Activated B cell treated with CpG ODN at 0.5 μM for 24 hours (primary cell): ENCODE results near the gene GPC2. TPM values are rescaled to one million over a fixed set of nuclear protein-coding genes. Genes with fewer than 3 reads are reported as not detected.

ENCODE experiments used
- ATAC-seq: fragments of 200-7000 bp; cut with Tn5 transposase; one replicate; pipeline ENCODE4 v1.10.0; 2021; ENCODE audit warnings: low read depth, mild to moderate bottlenecking, moderate library complexity
- CTCF ChIA-PET: fragments of 350-600 bp; sonication (Branson Sonifier 250); formaldehyde crosslinking; loops from one replicate; lab custom pipeline; 2021; ENCODE audit warnings: antibody characterized with exemption; lab: Charles Lee
- POLR2A ChIA-PET: fragments of 350-600 bp; sonication (Branson Sonifier 250); formaldehyde crosslinking; loops from one replicate; lab custom pipeline; 2021; ENCODE audit warnings: antibody characterized with exemption; lab: Charles Lee
- DNase-seq: peaks from one replicate; pipeline ENCODE4 v3.0.0; 2022
- H3K27ac Mint-ChIP-seq: one replicate; pipeline ENCODE4 v1.8.0; 2020; ENCODE audit warnings: mixed read lengths
- H3K27me3 Mint-ChIP-seq: one replicate; pipeline ENCODE4 v1.8.0; 2021; ENCODE audit warnings: mixed read lengths
- H3K36me3 Mint-ChIP-seq: one replicate; pipeline ENCODE4 v1.8.0; 2021; ENCODE audit warnings: low read depth, mixed read lengths
- H3K4me1 Mint-ChIP-seq: one replicate; pipeline ENCODE4 v1.8.0; 2021; ENCODE audit warnings: mixed read lengths
- H3K4me3 Mint-ChIP-seq: one replicate; pipeline ENCODE4 v1.8.0; 2020; ENCODE audit warnings: mild to moderate bottlenecking, mixed read lengths
- H3K9me3 Mint-ChIP-seq: one replicate; pipeline ENCODE4 v1.8.0; 2020; ENCODE audit warnings: mixed read lengths
- intact Hi-C: fragments of 100-400 bp; cut with micrococcal nuclease; formaldehyde crosslinking; loops from one replicate; pipeline ENCODE4 v1.15.1; 2024
- total RNA-seq: library from RNA; stranded (reverse); gene quantifications from 2 replicates; pipeline ENCODE4 v1.2.3, GENCODE V29; 2022
- TF ChIP-seq, protein P1 (sequence below): fragments of 200-600 bp; IDR thresholded peaks from one replicate; pipeline ENCODE4 v1.8.0; 2022; ENCODE audit warnings: antibody characterized with exemption, mild to moderate bottlenecking

The GPC2 gene
- total RNA-seq, 1 donor from 2014 or later = 5.0 TPM

DNA sequence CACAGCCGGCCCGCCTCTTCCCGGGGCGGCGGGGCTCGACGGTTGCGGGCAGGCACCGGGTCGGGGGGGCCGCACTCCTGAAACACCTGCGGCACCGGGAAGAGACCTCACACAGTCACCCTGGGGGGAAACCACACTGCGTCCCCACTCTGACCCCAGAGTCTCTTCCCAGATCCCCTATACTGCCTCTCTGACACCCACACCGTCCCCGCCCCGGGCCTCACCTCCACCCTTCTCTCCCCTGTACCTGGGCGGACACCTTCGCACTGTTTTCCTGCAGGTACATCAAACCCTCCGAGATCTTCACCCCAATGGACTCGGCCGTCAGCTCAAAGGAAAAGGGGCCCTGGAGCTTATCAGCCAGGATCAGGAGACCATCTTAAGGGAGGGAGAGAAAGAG lies 5.3 kb downstream of the GPC2 start:
- ChIA-PET CTCF (no interaction called here), POLR2A (interaction anchor here (0.6 to 1.6 kb wide), 4 partner anchors 17 to 1685 kb away, joined by 3 to 8 read pairs (median 4); partner anchors contain the start of gene LAMTOR4)
- H3K27ac Mint-ChIP-seq = peak overlapping the region; percentile 39
- DNase-seq (no peak), ATAC-seq (no peak)
- TF ChIP-seq, protein P1, sequence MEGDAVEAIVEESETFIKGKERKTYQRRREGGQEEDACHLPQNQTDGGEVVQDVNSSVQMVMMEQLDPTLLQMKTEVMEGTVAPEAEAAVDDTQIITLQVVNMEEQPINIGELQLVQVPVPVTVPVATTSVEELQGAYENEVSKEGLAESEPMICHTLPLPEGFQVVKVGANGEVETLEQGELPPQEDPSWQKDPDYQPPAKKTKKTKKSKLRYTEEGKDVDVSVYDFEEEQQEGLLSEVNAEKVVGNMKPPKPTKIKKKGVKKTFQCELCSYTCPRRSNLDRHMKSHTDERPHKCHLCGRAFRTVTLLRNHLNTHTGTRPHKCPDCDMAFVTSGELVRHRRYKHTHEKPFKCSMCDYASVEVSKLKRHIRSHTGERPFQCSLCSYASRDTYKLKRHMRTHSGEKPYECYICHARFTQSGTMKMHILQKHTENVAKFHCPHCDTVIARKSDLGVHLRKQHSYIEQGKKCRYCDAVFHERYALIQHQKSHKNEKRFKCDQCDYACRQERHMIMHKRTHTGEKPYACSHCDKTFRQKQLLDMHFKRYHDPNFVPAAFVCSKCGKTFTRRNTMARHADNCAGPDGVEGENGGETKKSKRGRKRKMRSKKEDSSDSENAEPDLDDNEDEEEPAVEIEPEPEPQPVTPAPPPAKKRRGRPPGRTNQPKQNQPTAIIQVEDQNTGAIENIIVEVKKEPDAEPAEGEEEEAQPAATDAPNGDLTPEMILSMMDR = no peak
- intact Hi-C loops = no loop called here
- H3K9me3 Mint-ChIP-seq = no peaks in the 10 kb centered on the region
- H3K36me3 Mint-ChIP-seq = no peaks in the 10 kb centered on the region
- H3K4me1 Mint-ChIP-seq = peaks cover 40% of the 10 kb centered on the region
- peaks cover 34% of the 10 kb centered on the region for H3K27me3 Mint-ChIP-seq
- H3K4me3 Mint-ChIP-seq = peak overlapping the region; percentile 64

DNA sequence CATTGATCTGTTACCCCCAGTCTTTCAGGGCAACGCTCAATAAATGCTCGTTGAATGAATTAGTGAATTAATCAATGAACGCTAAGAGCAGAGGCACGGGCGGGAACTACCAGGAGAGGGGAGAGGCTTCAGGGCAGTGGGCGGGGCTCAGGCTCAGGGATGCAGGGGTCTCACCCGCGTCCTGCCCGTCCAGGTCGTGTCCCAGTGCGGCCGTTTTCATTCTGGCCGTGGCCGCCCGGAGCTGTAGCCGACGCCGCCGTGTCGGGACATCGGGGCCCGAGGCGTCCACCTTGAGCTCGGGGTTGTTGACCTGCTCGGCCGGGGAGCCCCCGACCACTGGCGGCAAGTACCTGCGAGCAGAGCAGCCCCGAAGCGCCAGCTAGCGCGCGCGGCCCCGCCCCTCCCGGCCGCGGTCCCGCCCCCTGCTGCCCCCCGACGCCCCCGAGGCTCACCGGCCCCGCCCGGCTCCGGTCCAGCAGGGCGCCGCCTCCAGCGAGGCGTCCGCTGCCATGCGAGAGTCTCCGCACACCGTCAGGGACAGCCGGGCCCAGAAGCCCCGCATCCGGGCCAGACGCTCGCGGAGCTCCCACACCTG lies 6.0 kb downstream of the GPC2 start:
- ChIA-PET CTCF (no interaction called here), POLR2A (interaction anchor here (0.6 to 1.6 kb wide), 5 partner anchors 13 to 265 kb away, joined by 3 to 8 read pairs (median 3); partner anchors contain the start of genes LAMTOR4 and PPP1R35)
- intact Hi-C loops = no loop called here
- DNase-seq (no peak), ATAC-seq (peak; percentile 54)
- no peaks in the 10 kb centered on the region for H3K9me3 Mint-ChIP-seq
- TF ChIP-seq, protein P1 = no peak
- H3K4me3 Mint-ChIP-seq = peak overlapping the region; percentile 28
- peaks cover 39% of the 10 kb centered on the region for H3K4me1 Mint-ChIP-seq
- H3K36me3 Mint-ChIP-seq = no peaks in the 10 kb centered on the region
- no peak overlapping the region for H3K27ac Mint-ChIP-seq
- H3K27me3 Mint-ChIP-seq = peaks cover 41% of the 10 kb centered on the region

DNA sequence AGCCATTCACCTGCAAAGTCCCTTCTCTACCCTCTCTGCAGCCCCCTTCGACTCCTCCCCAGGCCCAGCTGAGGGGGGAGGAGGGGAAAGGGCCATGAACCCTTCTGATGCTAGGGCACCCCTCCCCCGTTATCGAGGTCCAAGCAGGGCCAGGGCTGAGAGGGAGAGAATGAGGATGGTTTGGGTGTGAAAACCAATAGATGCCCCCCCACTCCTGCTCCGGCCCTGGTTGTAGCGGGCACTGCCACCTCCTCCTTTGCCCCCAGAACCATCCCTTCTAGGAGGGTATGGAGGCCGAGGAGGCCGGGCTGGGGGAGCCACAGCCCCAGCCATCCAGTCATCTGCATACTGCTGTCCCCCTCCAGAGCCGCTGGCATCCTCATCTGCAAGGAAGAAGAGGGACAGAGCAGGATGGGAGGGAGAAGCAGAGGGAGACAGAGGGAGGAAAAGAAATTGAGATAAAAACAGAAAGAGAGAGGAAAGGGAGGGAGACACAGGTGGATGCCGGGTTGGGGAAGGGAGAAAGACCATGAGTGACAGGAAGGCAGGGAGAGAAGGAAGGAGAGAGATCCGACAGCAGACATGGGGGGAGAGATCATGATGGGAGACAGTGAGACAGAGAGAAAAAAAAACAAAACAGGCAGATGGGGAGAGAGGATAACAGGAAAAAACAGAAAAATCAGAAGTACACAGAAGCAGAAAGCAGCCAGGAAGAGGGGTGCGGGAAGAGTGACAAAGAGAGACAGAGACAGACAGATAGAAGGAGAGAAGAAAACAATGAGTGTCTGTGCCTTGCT lies 6.9 kb downstream of the GPC2 start:
- ChIA-PET POLR2A (interaction anchor here (0.6 to 1.6 kb wide), 2 partner anchors 16 to 22 kb away, joined by 3 to 5 read pairs; partner anchors contain the start of gene LAMTOR4), CTCF (no interaction called here)
- peak overlapping the region; percentile 64 for H3K4me3 Mint-ChIP-seq
- H3K9me3 Mint-ChIP-seq = no peaks in the 10 kb centered on the region
- peak overlapping the region; percentile 53 for H3K27ac Mint-ChIP-seq
- H3K4me1 Mint-ChIP-seq = peaks cover 41% of the 10 kb centered on the region
- TF ChIP-seq, protein P1 = no peak
- no peak for ATAC-seq
- intact Hi-C loops = no loop called here
- no peaks in the 10 kb centered on the region for H3K36me3 Mint-ChIP-seq
- peaks cover 43% of the 10 kb centered on the region for H3K27me3 Mint-ChIP-seq
- no peak for DNase-seq

DNA sequence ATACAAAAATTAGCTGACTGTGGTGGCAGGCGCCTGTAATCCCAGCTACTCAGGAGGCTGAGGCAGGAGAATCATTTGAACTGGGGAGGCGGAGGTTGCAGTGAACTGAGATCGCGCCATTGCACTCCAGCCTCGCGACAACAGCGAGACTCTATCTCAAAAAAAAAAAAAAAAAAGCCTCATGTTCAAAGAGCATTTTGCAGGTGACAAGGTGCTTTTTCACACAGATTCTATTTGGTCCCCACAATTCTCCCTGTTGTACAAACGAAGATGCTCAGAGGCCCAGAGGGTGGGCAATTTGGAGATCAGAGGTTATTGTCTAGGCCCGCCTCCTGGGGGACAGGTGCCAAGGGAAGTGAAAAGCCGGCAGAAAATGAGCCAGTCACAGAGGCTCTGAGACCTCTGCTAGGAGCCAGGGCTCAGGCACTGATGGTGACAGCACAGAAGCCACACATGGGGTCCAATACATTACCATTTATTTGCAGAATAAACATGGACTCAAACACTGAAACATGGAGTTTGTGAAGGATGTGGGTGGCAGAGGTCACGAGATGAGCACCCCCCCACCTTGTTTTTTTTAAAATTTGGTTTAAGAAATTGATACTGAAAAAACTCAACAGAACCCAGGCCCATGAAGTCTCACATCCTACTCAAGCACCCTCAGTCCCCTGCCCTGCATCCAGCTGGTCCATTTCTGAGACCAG lies 7.9 kb downstream of the GPC2 start:
- H3K27ac Mint-ChIP-seq = no peak overlapping the region
- ChIA-PET POLR2A (interaction anchor here (0.6 to 1.1 kb wide), 2 partner anchors 21 kb away, joined by 3 read pairs; partner anchors contain the start of gene LAMTOR4), CTCF (no interaction called here)
- intact Hi-C loops = no loop called here
- DNase-seq (no peak), ATAC-seq (no peak)
- peak overlapping the region; percentile 64 for H3K4me3 Mint-ChIP-seq
- H3K4me1 Mint-ChIP-seq = peaks cover 41% of the 10 kb centered on the region
- H3K27me3 Mint-ChIP-seq = peaks cover 43% of the 10 kb centered on the region
- H3K36me3 Mint-ChIP-seq = no peaks in the 10 kb centered on the region
- TF ChIP-seq, protein P1 = no peak
- H3K9me3 Mint-ChIP-seq = no peaks in the 10 kb centered on the region
